Measurements from ENCODE around the gene TRPC4.

- TF ChIP-seq, protein P1, sequence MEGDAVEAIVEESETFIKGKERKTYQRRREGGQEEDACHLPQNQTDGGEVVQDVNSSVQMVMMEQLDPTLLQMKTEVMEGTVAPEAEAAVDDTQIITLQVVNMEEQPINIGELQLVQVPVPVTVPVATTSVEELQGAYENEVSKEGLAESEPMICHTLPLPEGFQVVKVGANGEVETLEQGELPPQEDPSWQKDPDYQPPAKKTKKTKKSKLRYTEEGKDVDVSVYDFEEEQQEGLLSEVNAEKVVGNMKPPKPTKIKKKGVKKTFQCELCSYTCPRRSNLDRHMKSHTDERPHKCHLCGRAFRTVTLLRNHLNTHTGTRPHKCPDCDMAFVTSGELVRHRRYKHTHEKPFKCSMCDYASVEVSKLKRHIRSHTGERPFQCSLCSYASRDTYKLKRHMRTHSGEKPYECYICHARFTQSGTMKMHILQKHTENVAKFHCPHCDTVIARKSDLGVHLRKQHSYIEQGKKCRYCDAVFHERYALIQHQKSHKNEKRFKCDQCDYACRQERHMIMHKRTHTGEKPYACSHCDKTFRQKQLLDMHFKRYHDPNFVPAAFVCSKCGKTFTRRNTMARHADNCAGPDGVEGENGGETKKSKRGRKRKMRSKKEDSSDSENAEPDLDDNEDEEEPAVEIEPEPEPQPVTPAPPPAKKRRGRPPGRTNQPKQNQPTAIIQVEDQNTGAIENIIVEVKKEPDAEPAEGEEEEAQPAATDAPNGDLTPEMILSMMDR (conservative IDR thresholded peaks at IDR 0.05 in 1 of 2, IDR thresholded peaks at IDR 0.05 in 1 of 2; ENCODE audit: extremely low read depth in 1 of 2, insufficient read depth in 1 of 2, low read depth in 1 of 2, low read length in 2 of 2), result no peak
- no peak for TF ChIP-seq EZH2 (IDR thresholded peaks at IDR 0.05; ENCODE audit: borderline replicate concordance, low read length)
Measured at GRCh38 chr13:37646531-37646930, 223.0 kb downstream of the TRPC4 start.
